Tibial artery (tissue), 4 donors: ENCODE measurements around the gene TMEM9B.
A peak's percentile ranks its signal among the peaks of the same experiment; 100 is the strongest.

Experiments used
- DNase-seq, 2 donors: peaks; one replicate each; pipeline ENCODE4 v3.0.0-alpha.2; 2019
- H3K27ac ChIP-seq, 2 donors: fragments of 200-600 bp; sonication (generic) in 1 of 2; 1 replicate in 1 of 2; 2 replicates in 1 of 2; pipeline ENCODE4 v1.5.1; 2018 to 2019; ENCODE audit warnings: mild to moderate bottlenecking in 1 of 2
- H3K27me3 ChIP-seq, 2 donors: fragments of 200-600 bp; sonication (generic) in 1 of 2; one replicate each; pipeline versions ENCODE4 v1.5.1 to v1.6.0; 2016 to 2019
- H3K36me3 ChIP-seq, 3 donors: fragments of 200-600 bp; sonication (generic) in 2 of 3; one replicate each; pipeline ENCODE4 v1.5.1; 2016 to 2019; ENCODE audit warnings: mild to moderate bottlenecking in 2 of 3
- H3K4me1 ChIP-seq, 4 donors: fragments of 200-600 bp; sonication (generic) in 2 of 4; 1 replicate in 3 of 4; 2 replicates in 1 of 4; pipeline ENCODE4 v1.5.1; 2016 to 2019
- H3K4me3 ChIP-seq, 2 donors: fragments of 200-600 bp; sonication (generic) in 1 of 2; 1 replicate in 1 of 2; 2 replicates in 1 of 2; pipeline ENCODE4 v1.5.1; 2018 to 2019; ENCODE audit warnings: mild to moderate bottlenecking in 2 of 2
- H3K9me3 ChIP-seq, 3 donors: fragments of 200-600 bp; sonication (generic) in 1 of 3; one replicate each; pipeline ENCODE4 v1.5.1; 2016 to 2019
- CTCF ChIP-seq, 2 experiments: fragments of 200-600 bp in 1 of 2; fragments of 450-650 bp in 1 of 2; IDR thresholded peaks; one replicate each; pipeline ENCODE4 v1.5.1; 2017 to 2019; ENCODE audit warnings: antibody characterized with exemption in 2 of 2, mild to moderate bottlenecking in 1 of 2, moderate library complexity in 1 of 2
- intact Hi-C: fragments of 100-400 bp; cut with DNase I; formaldehyde crosslinking; loops from one replicate; pipeline ENCODE4 v1.15.0; 2023; ENCODE audit warnings: low total_unique reads

Gene TMEM9B

GRCh38 chr11:9004183-9004926 lies 40.1 kb upstream of the TMEM9B start:
- intact Hi-C loops, result no loop called here
- no peak for TF ChIP-seq CTCF (IDR thresholded peaks at IDR 0.05)
- Histone ChIP-seq H3K27ac (peak overlapping the region; percentile 2 to 49), H3K4me1 (peaks cover 0 to 20% (median 18%) of the 10 kb centered on the region in 4 donors), H3K27me3 (no peaks in the 10 kb centered on the region), H3K4me3 (peak overlapping the region; percentile 52 to 62), H3K36me3 (no peaks in the 10 kb centered on the region), H3K9me3 (no peaks in the 10 kb centered on the region)
- DNase-seq, result no peak

- intact Hi-C loops, result loop anchor here (2.0 kb wide), 1 partner anchor 39 kb away; the partner anchor contains the start of gene TMEM9B
- H3K36me3 ChIP-seq, result no peaks in the 10 kb centered on the region
- H3K4me3 ChIP-seq, result peak within 1 kb of the TSS; percentile 52 to 62
- peak; percentile 55 to 86 for DNase-seq
- no peaks in the 10 kb centered on the region for H3K27me3 ChIP-seq
- H3K4me1 ChIP-seq, result peaks cover 0 to 20% (median 18%) of the 10 kb centered on the region in 4 donors
- H3K27ac ChIP-seq, result peak within 1 kb of the TSS; percentile 2 to 49
- no peak for TF ChIP-seq CTCF (IDR thresholded peaks at IDR 0.05)
- H3K9me3 ChIP-seq, result no peaks in the 10 kb centered on the region
Measured at GRCh38 chr11:9003573-9004182, 39.4 kb upstream of the TMEM9B start, which contains the start of gene NRIP3. NRIP3 (minus strand) TSS chr11:9004001; CDS start chr11:9003935, 66 bp downstream.

GRCh38 chr11:9002920-9003572 lies 38.8 kb upstream of the TMEM9B start:
- intact Hi-C loops, result loop anchor here (2.0 kb wide), 1 partner anchor 38 kb away; the partner anchor contains the start of gene TMEM9B
- Histone ChIP-seq H3K27me3 (no peaks in the 10 kb centered on the region), H3K36me3 (no peaks in the 10 kb centered on the region), H3K4me1 (peaks cover 0 to 20% (median 18%) of the 10 kb centered on the region in 4 donors), H3K4me3 (peak overlapping the region; percentile 52 to 62), H3K27ac (peak overlapping the region; percentile 2 to 49), H3K9me3 (no peaks in the 10 kb centered on the region)
- TF ChIP-seq CTCF (IDR thresholded peaks at IDR 0.05), result no peak
- DNase-seq, result no peak

GRCh38 chr11:9001736-9002135 lies 37.5 kb upstream of the TMEM9B start:
- no peak for DNase-seq
- H3K4me3 ChIP-seq, result no peak overlapping the region
- H3K27me3 ChIP-seq, result no peaks in the 10 kb centered on the region
- H3K4me1 ChIP-seq, result peaks cover 0 to 20% (median 18%) of the 10 kb centered on the region in 4 donors
- intact Hi-C loops, result loop anchor here (2.0 kb wide), 1 partner anchor 37 kb away; the partner anchor contains the start of gene TMEM9B
- no peaks in the 10 kb centered on the region for H3K9me3 ChIP-seq
- TF ChIP-seq CTCF (IDR thresholded peaks at IDR 0.05), result no peak
- H3K27ac ChIP-seq, result no peak overlapping the region
- H3K36me3 ChIP-seq, result no peaks in the 10 kb centered on the region

GRCh38 chr11:8998017-8998416 lies 33.8 kb upstream of the TMEM9B start:
- Histone ChIP-seq H3K4me3 (no peak overlapping the region), H3K36me3 (no peaks in the 10 kb centered on the region), H3K9me3 (no peaks in the 10 kb centered on the region), H3K27ac (no peak overlapping the region), H3K27me3 (no peaks in the 10 kb centered on the region), H3K4me1 (peaks cover 0 to 3% (median 2%) of the 10 kb centered on the region in 4 donors)
- DNase-seq, result no peak
- intact Hi-C loops, result no loop called here
- no peak for TF ChIP-seq CTCF (IDR thresholded peaks at IDR 0.05)
